GM12878 (cell line): ENCODE data around the gene SWT1. TPM values are rescaled to one million over a fixed set of nuclear protein-coding genes. Genes with fewer than 3 reads are reported as not detected.

Experiments used
- ATAC-seq: fragments of 200-7000 bp; cut with Tn5 transposase; 3 replicates; pipeline ENCODE4 v1.9.1; 2020; ENCODE audit warnings: mild to moderate bottlenecking, moderate library complexity
- BruUV-seq: library from RNA; stranded (reverse); fragments of 400-500 nt; replicated peaks from 2 replicates; lab custom pipeline; 2021; lab: Mats Ljungman, UMichigan
- CTCF ChIA-PET: fragments of 300-600 bp; sonication (Branson Sonifier 250); formaldehyde crosslinking; extraction: SDS; loops from one replicate; lab custom pipeline; 2021; ENCODE audit warnings: inconsistent platforms; lab: Yijun Ruan, JAX
- POLR2A ChIA-PET: fragments of 350-600 bp; formaldehyde crosslinking; extraction: SDS; loops from one replicate; lab custom pipeline; 2021; ENCODE audit warnings: inconsistent platforms; lab: Charles Lee
- RAD21 ChIA-PET: fragments of 300-600 bp; sonication (Branson Sonifier 250); formaldehyde crosslinking; loops from one replicate; lab custom pipeline; 2023; ENCODE audit warnings: antibody characterized with exemption; ENCODE audit not compliant: unreplicated experiment; lab: Charles Lee
- SMC1A ChIA-PET: fragments of 300-600 bp; sonication (Branson Sonifier 250); formaldehyde crosslinking; loops from one replicate; lab custom pipeline; 2023; ENCODE audit not compliant: unreplicated experiment, uncharacterized antibody; lab: Charles Lee
- DNase-seq: peaks from one replicate; pipeline ENCODE4 v3.0.0-alpha.2; 2011; ENCODE audit warnings: low read depth, low spot score
- FAIRE-seq: peaks from 3 replicates; lab custom pipeline; 2011; peaks lifted over from hg19 to GRCh38; lab: Jason Lieb, UNC
- H2AFZ ChIP-seq: 2 replicates; pipeline ENCODE4 v1.6.0; 2011; ENCODE audit warnings: low read depth, low read length, control low read depth; ENCODE audit not compliant: control insufficient read depth
- H3K27ac ChIP-seq: 2 replicates; pipeline ENCODE4 v1.5.1; 2011; ENCODE audit warnings: control low read depth; ENCODE audit not compliant: control insufficient read depth, insufficient read depth
- H3K27me3 ChIP-seq, 2 experiments: replicated peaks in 1 of 2; 2 replicates each; pipeline versions ENCODE4 v1.6.0 to v1.6.1; 2011; ENCODE audit warnings: low read length in 1 of 2; ENCODE audit not compliant: control insufficient read depth in 2 of 2, insufficient read depth in 2 of 2
- H3K36me3 ChIP-seq, 2 experiments: 2 replicates each; pipeline ENCODE4 v1.5.1; 2011; ENCODE audit warnings: low read length in 1 of 2; ENCODE audit not compliant: control insufficient read depth in 2 of 2, insufficient read depth in 2 of 2
- H3K4me1 ChIP-seq: 2 replicates; pipeline ENCODE4 v1.6.1; 2011; ENCODE audit warnings: mild to moderate bottlenecking, low read length, moderate library complexity, mixed read lengths; ENCODE audit not compliant: control insufficient read depth, insufficient read depth
- H3K4me2 ChIP-seq: 2 replicates; pipeline ENCODE4 v1.6.0; 2011; ENCODE audit warnings: control low read depth; ENCODE audit not compliant: control insufficient read depth, insufficient read depth
- H3K4me3 ChIP-seq: fragments of 200-600 bp; sonication (generic); 2 replicates; pipeline ENCODE4 v1.5.1; 2016
- H3K79me2 ChIP-seq: 2 replicates; pipeline ENCODE4 v1.6.0; 2011; ENCODE audit warnings: low read length; ENCODE audit not compliant: control insufficient read depth, insufficient read depth
- H3K9ac ChIP-seq: 2 replicates; pipeline ENCODE4 v1.8.0; 2011; ENCODE audit warnings: low read length, control low read depth, mixed read lengths; ENCODE audit not compliant: control insufficient read depth, insufficient read depth
- H3K9me3 ChIP-seq: replicated peaks from 3 replicates; pipeline ENCODE4 v1.5.1; 2011; ENCODE audit warnings: mild to moderate bottlenecking, low read length; ENCODE audit not compliant: control insufficient read depth, insufficient read depth
- H4K20me1 ChIP-seq: 2 replicates; pipeline ENCODE4 v1.6.0; 2011; ENCODE audit not compliant: control insufficient read depth, insufficient read depth
- BRCA1 ChIP-seq: IDR thresholded peaks from 2 replicates; pipeline ENCODE4 v1.6.1; 2011; ENCODE audit warnings: low read depth, low read length, improper control_type of control experiment
- CEBPB ChIP-seq, 2 experiments: fragments of 150-350 bp in 1 of 2; IDR thresholded peaks; 2 replicates each; pipeline ENCODE4 v1.6.1; 2012 to 2014; ENCODE audit warnings: low read depth in 2 of 2, low read length in 2 of 2, borderline replicate concordance in 1 of 2, inconsistent platforms in 1 of 2
- KLF5 ChIP-seq: fragments of 450-650 bp; IDR thresholded peaks from 2 replicates; pipeline ENCODE4 v1.6.1; 2014; ENCODE audit warnings: mild to moderate bottlenecking; ENCODE audit not compliant: partially characterized antibody
- POLR2AphosphoS5 ChIP-seq: IDR thresholded peaks from 2 replicates; pipeline ENCODE4 v1.6.1; 2011; ENCODE audit warnings: mild to moderate bottlenecking, low read length, inconsistent platforms
- SMARCA5 ChIP-seq: fragments of 450-650 bp; IDR thresholded peaks from 2 replicates; pipeline ENCODE4 v1.6.1; 2017; ENCODE audit warnings: mild to moderate bottlenecking
- SUPT20H ChIP-seq: IDR thresholded peaks from 2 replicates; pipeline ENCODE4 v1.6.1; 2011; ENCODE audit warnings: low read depth, mild to moderate bottlenecking, low read length, moderate library complexity, borderline replicate concordance; ENCODE audit not compliant: control insufficient read depth
- TARDBP ChIP-seq: IDR thresholded peaks from 2 replicates; pipeline ENCODE4 v1.6.1; 2016; ENCODE audit warnings: borderline replicate concordance
- TCF7 ChIP-seq: IDR thresholded peaks from 2 replicates; pipeline ENCODE4 v1.6.1; 2014; ENCODE audit warnings: antibody characterized with exemption, borderline replicate concordance
- YY1 ChIP-seq: IDR thresholded peaks from 2 replicates; pipeline ENCODE4 v1.6.1; 2011; ENCODE audit warnings: low read depth, mild to moderate bottlenecking, low read length
- WGBS: methylation state at CpG from one replicate; pipeline ENCODE4 v1.1.6; 2016; ENCODE audit warnings: low lambda C conversion rate; ENCODE audit not compliant: insufficient replicate concordance, insufficient coverage; ENCODE audit errors: missing lambda C conversion rate; 5-methylcytosine and 5-hydroxymethylcytosine counted together
- in situ Hi-C: fragments of 300-500 bp; cut with MboI; formaldehyde crosslinking; loops from 9 replicates; pipeline ENCODE4 v1.14.3; 2018; ENCODE audit warnings: mixed read lengths
- intact Hi-C: fragments of 100-400 bp; cut with micrococcal nuclease; formaldehyde crosslinking; loops from one replicate; pipeline ENCODE4 v1.14.2; 2022; ENCODE audit not compliant: unreplicated experiment
- polyA plus RNA-seq, 11 experiments: library from polyadenylated mRNA; depleted of rRNA in 4 of 11; unstranded in 6 of 11; stranded (reverse) in 5 of 11; fragments of >200 nt; fragmentation: Nextera tagmentation in 4 of 11; fragmentation: Illumina TruSeq in 1 of 11; extraction: Ambion mirVana in 4 of 11; extraction: Trizol in 1 of 11; gene quantifications; 1 replicate in 1 of 11; 2 replicates in 10 of 11; pipeline versions ENCODE4 v1.2.1 to v1.2.3, GENCODE V29; 2011 to 2016; ENCODE audit warnings: inconsistent platforms in 2 of 11, missing spikeins in 2 of 11, low read depth in 1 of 11
- total RNA-seq, 4 experiments: library from RNA; depleted of rRNA in 3 of 4; stranded (reverse); fragments of >200 nt in 3 of 4; fragmentation: Illumina TruSeq in 1 of 4; extraction: Trizol in 1 of 4; gene quantifications; 2 replicates each; pipeline versions ENCODE4 v1.2.1 to v1.2.3, GENCODE V29; 2013 to 2021
- TF ChIP-seq, protein P1 (sequence below): IDR thresholded peaks from 2 replicates; pipeline ENCODE4 v1.6.1; 2012; ENCODE audit warnings: low read depth, low read length, improper control_type of control experiment
- TF ChIP-seq, protein P2 (sequence below): fragments of 450-650 bp; IDR thresholded peaks from 2 replicates; pipeline ENCODE4 v1.6.1; 2018; ENCODE audit warnings: borderline replicate concordance, mild to moderate bottlenecking; ENCODE audit not compliant: partially characterized antibody

The SWT1 gene
- total and polyA plus RNA-seq, 10 of the 15 experiments (the other 5 are each of a cell fraction or from before 2014, with no cell fraction given), result 1.0 to 4.2 (median 2.6) TPM

DNA sequence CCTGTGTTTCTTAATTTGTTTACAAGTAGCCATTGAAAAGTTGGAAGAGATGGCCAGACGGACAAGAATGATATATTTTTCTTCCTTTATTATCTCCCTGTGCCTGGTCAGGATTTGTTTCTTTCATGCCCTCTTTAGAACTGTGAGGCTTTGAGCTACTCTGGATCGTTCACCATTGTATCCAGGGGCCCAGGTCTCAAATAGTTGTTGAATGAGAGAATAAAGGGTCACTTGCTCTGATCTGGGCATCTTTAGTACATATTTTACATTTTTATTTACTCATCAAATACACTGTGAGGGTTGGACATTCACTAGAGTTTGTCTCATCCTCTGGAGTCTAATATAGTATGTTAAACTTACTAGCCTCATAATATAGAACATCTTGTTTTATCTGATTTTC is 111.4 kb downstream of the SWT1 start:
- Histone ChIP-seq H3K4me2 (no peak overlapping the region), H3K4me1 (no peaks in the 10 kb centered on the region), H4K20me1 (no peaks in the 10 kb centered on the region), H2AFZ (no peak overlapping the region), H3K36me3 (no peaks in the 10 kb centered on the region), H3K4me3 (no peak overlapping the region), H3K9ac (no peak overlapping the region), H3K27ac (no peak overlapping the region), H3K9me3 (no peaks in the 10 kb centered on the region), H3K27me3 (no peaks in the 10 kb centered on the region), H3K79me2 (no peaks in the 10 kb centered on the region)
- intact Hi-C loops (no loop called here), in situ Hi-C loops (no loop called here)
- DNase-seq, result no peak
- ATAC-seq, result no peak
- no peak for FAIRE-seq
- no peak for TF ChIP-seq KLF5
- TF ChIP-seq CEBPB (IDR thresholded peaks at IDR 0.05; ENCODE audit: borderline replicate concordance in 1 of 2, low read depth in 2 of 2, low read length in 2 of 2), result no peak
- TF ChIP-seq POLR2AphosphoS5, result no peak
- TF ChIP-seq YY1, result no peak
- no peak for TF ChIP-seq SMARCA5
- TF ChIP-seq TCF7, result no peak
- TF ChIP-seq TARDBP, result no peak
- TF ChIP-seq, protein P1, sequence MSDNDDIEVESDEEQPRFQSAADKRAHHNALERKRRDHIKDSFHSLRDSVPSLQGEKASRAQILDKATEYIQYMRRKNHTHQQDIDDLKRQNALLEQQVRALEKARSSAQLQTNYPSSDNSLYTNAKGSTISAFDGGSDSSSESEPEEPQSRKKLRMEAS, result no peak
- no peak for TF ChIP-seq BRCA1
- TF ChIP-seq SUPT20H, result no peak
- TF ChIP-seq, protein P2, sequence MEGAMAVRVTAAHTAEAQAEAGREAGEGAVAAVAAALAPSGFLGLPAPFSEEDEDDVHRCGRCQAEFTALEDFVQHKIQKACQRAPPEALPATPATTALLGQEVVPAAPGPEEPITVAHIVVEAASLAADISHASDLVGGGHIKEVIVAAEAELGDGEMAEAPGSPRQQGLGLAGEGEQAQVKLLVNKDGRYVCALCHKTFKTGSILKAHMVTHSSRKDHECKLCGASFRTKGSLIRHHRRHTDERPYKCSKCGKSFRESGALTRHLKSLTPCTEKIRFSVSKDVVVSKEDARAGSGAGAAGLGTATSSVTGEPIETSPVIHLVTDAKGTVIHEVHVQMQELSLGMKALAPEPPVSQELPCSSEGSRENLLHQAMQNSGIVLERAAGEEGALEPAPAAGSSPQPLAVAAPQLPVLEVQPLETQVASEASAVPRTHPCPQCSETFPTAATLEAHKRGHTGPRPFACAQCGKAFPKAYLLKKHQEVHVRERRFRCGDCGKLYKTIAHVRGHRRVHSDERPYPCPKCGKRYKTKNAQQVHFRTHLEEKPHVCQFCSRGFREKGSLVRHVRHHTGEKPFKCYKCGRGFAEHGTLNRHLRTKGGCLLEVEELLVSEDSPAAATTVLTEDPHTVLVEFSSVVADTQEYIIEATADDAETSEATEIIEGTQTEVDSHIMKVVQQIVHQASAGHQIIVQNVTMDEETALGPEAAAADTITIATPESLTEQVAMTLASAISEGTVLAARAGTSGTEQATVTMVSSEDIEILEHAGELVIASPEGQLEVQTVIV, result no peak
- ChIA-PET SMC1A (interaction anchor here (1.0 to 1.3 kb wide), 2 partner anchors 9 to 21 kb away, joined by 3 to 5 read pairs; no protein-coding TSS in a partner anchor), POLR2A (no interaction called here), RAD21 (no interaction called here), CTCF (interaction anchor here (2.2 kb wide), 1 partner anchor 11 kb away, joined by 5 read pairs; no protein-coding TSS in a partner anchor)
- no TSS peak for BruUV-seq
- WGBS, result 45% methylated on average over 2 of the region's 2 CpGs
